CD14-positive monocyte (primary cell): ENCODE results near the gene DYNC1H1. TPM values are rescaled to one million over a fixed set of nuclear protein-coding genes. Genes with fewer than 3 reads are reported as not detected.

ENCODE experiments used
- DNase-seq, 3 donors: peaks; one replicate each; pipeline ENCODE4 v3.0.0-alpha.2; 2011 to 2022
- H2AFZ ChIP-seq: 2 replicates; pipeline ENCODE4 v1.6.0; 2012; ENCODE audit warnings: mild to moderate bottlenecking, low read depth, low read length, inconsistent platforms; ENCODE audit not compliant: insufficient read depth, poor library complexity, severe bottlenecking
- H3K27ac ChIP-seq, 2 donors: 1 replicate in 1 of 2; 2 replicates in 1 of 2; pipeline ENCODE4 v1.5.1; 2012 to 2013; ENCODE audit warnings: low read length in 2 of 2, control low read depth in 1 of 2, inconsistent platforms in 1 of 2, low read depth in 1 of 2, mild to moderate bottlenecking in 1 of 2
- H3K27me3 ChIP-seq, 2 donors: one replicate each; pipeline versions ENCODE4 v1.6.0 to v1.6.1; 2011 to 2013; ENCODE audit warnings: low read length in 2 of 2; ENCODE audit not compliant: control insufficient read depth in 2 of 2, insufficient read depth in 2 of 2
- H3K36me3 ChIP-seq, 2 donors: replicated peaks in 1 of 2; 1 replicate in 1 of 2; 2 replicates in 1 of 2; pipeline versions ENCODE4 v1.5.1 to v1.6.1; 2012 to 2013; ENCODE audit warnings: low read length in 2 of 2, control low read depth in 1 of 2, inconsistent platforms in 1 of 2, mild to moderate bottlenecking in 1 of 2; ENCODE audit not compliant: insufficient read depth in 2 of 2, control insufficient read depth in 1 of 2
- H3K4me1 ChIP-seq, 2 donors: 1 replicate in 1 of 2; 2 replicates in 1 of 2; pipeline versions ENCODE4 v1.5.1 to v1.6.1; 2012 to 2013; ENCODE audit warnings: low read length in 2 of 2, control low read depth in 1 of 2, inconsistent platforms in 1 of 2, mild to moderate bottlenecking in 1 of 2, moderate library complexity in 1 of 2; ENCODE audit not compliant: insufficient read depth in 2 of 2, control insufficient read depth in 1 of 2
- H3K4me2 ChIP-seq: replicated peaks from 2 replicates; pipeline ENCODE3; 2012; ENCODE audit warnings: low read length, moderate library complexity, mild to moderate bottlenecking; ENCODE audit not compliant: poor library complexity, severe bottlenecking; ENCODE audit errors: extremely low read depth
- H3K4me3 ChIP-seq, 3 experiments: fragments of 200-600 bp in 1 of 3; sonication (generic) in 1 of 3; replicated peaks in 1 of 3; 1 replicate in 2 of 3; 2 replicates in 1 of 3; pipeline ENCODE4 v1.5.1; 2011 to 2013; ENCODE audit warnings: low read length in 3 of 3, mild to moderate bottlenecking in 3 of 3, control low read depth in 2 of 3, low read depth in 2 of 3, inconsistent platforms in 1 of 3, moderate library complexity in 1 of 3
- H3K79me2 ChIP-seq: 2 replicates; pipeline ENCODE4 v1.6.0; 2012; ENCODE audit warnings: mild to moderate bottlenecking, control low read depth, inconsistent platforms, low read length, moderate library complexity; ENCODE audit not compliant: insufficient read depth
- H3K9ac ChIP-seq: 2 replicates; pipeline ENCODE4 v1.6.0; 2017; ENCODE audit warnings: low read length, mild to moderate bottlenecking; ENCODE audit not compliant: insufficient read depth, poor library complexity, severe bottlenecking
- H3K9me3 ChIP-seq, 2 donors: replicated peaks in 1 of 2; 1 replicate in 1 of 2; 2 replicates in 1 of 2; pipeline versions ENCODE4 v1.5.1 to v1.6.1; 2012 to 2013; ENCODE audit warnings: low read length in 2 of 2, control low read depth in 1 of 2; ENCODE audit not compliant: control insufficient read depth in 1 of 2, insufficient read depth in 1 of 2
- H4K20me1 ChIP-seq: 2 replicates; pipeline ENCODE4 v1.6.0; 2012; ENCODE audit warnings: mild to moderate bottlenecking, low read length, control low read depth, moderate library complexity; ENCODE audit not compliant: insufficient read depth
- H3K27ac Mint-ChIP-seq, 7 donors: one replicate each; pipeline ENCODE4 v1.8.0; 2020; ENCODE audit warnings: mild to moderate bottlenecking in 7 of 7, mixed read lengths in 7 of 7, moderate library complexity in 6 of 7, inconsistent platforms in 2 of 7
- H3K27me3 Mint-ChIP-seq, 3 donors: one replicate each; pipeline ENCODE4 v1.8.0; 2021 to 2022; ENCODE audit warnings: low read depth in 3 of 3, mild to moderate bottlenecking in 3 of 3, mixed read lengths in 3 of 3, moderate library complexity in 3 of 3, inconsistent platforms in 1 of 3
- H3K36me3 Mint-ChIP-seq, 2 donors: one replicate each; pipeline ENCODE4 v1.8.0; 2020; ENCODE audit warnings: mixed read lengths in 2 of 2, inconsistent platforms in 1 of 2, mild to moderate bottlenecking in 1 of 2
- H3K4me1 Mint-ChIP-seq: one replicate; pipeline ENCODE4 v1.8.0; 2020; ENCODE audit warnings: mild to moderate bottlenecking, mixed read lengths
- H3K4me3 Mint-ChIP-seq, 2 donors: one replicate each; pipeline ENCODE4 v1.8.0; 2020; ENCODE audit warnings: mild to moderate bottlenecking in 2 of 2, mixed read lengths in 2 of 2, moderate library complexity in 1 of 2
- H3K9me3 Mint-ChIP-seq, 7 donors: one replicate each; pipeline ENCODE4 v1.8.0; 2020 to 2022; ENCODE audit warnings: mixed read lengths in 7 of 7, mild to moderate bottlenecking in 6 of 7, moderate library complexity in 6 of 7, inconsistent platforms in 2 of 7
- CTCF ChIP-seq: fragments of 200-600 bp; IDR thresholded peaks from one replicate; pipeline ENCODE4 v1.8.0; 2022; ENCODE audit warnings: antibody characterized with exemption, mild to moderate bottlenecking
- WGBS: methylation state at CpG from one replicate; pipeline ENCODE4 v1.1.5; 2013; ENCODE audit warnings: missing lambda C conversion rate; ENCODE audit not compliant: insufficient coverage; 5-methylcytosine and 5-hydroxymethylcytosine counted together
- intact Hi-C, 2 donors: fragments of 100-400 bp; cut with micrococcal nuclease; formaldehyde crosslinking; loops; one replicate each; pipeline versions ENCODE4 v1.15.0 to v1.15.1; 2023
- polyA plus RNA-seq, 3 donors: library from polyadenylated mRNA; depleted of rRNA in 1 of 3; unstranded in 2 of 3; stranded (reverse) in 1 of 3; fragments of 300-500 nt in 2 of 3; fragments of >200 nt in 1 of 3; fragmentation: Illumina TruSeq in 2 of 3; gene quantifications; 1 replicate in 2 of 3; 2 replicates in 1 of 3; pipeline ENCODE4 v1.2.3, GENCODE V29; 2012 to 2021

DYNC1H1 gene
- polyA plus RNA-seq, 3 donors: 14.7 to 87.3 (median 23.6) TPM

GRCh38 chr14:101960225-101960624, 4.1 kb upstream of the DYNC1H1 start:
- Mint-ChIP-seq H3K27ac (peak overlapping the region in 2 of 7 donors; percentile 62 to 74), H3K36me3 (no peaks in the 10 kb centered on the region), H3K4me1 (peaks cover 11% of the 10 kb centered on the region), H3K27me3 (peaks cover 2 to 5% (median 3%) of the 10 kb centered on the region in 3 donors), H3K9me3 (peaks cover 0 to 2% (median 0%) of the 10 kb centered on the region in 7 donors), H3K4me3 (no peak overlapping the region)
- intact Hi-C loops: loop anchor here in 1 of 2 donors (2.0 to 10.0 kb wide), 4 partner anchors 21 to 355 kb away; partner anchors contain the start of gene ZNF839
- Histone ChIP-seq H4K20me1 (peaks cover 6% of the 10 kb centered on the region), H3K79me2 (peaks cover 8% of the 10 kb centered on the region), H3K9me3 (no peaks in the 10 kb centered on the region), H3K4me2 (no peak overlapping the region), H3K27ac (no peak overlapping the region), H3K36me3 (no peaks in the 10 kb centered on the region), H3K4me3 (no peak overlapping the region), H3K27me3 (no peaks in the 10 kb centered on the region), H3K9ac (no peak overlapping the region), H3K4me1 (peaks cover 6 to 7% of the 10 kb centered on the region in 2 donors), H2AFZ (no peak overlapping the region)
- TF ChIP-seq CTCF: no peak
- 71% methylated on average over 8 of the region's 13 CpGs for WGBS
- no peak for DNase-seq

- no peak overlapping the region for H3K4me2 ChIP-seq
- 0% methylated on average over 10 of the region's 19 CpGs for WGBS
- intact Hi-C loops: loop anchor here in 1 of 2 donors (2.0 to 10.0 kb wide), 4 partner anchors 20 to 354 kb away; partner anchors contain the start of gene ZNF839
- H3K27ac Mint-ChIP-seq: peak overlapping the region in 1 of 7 donors; percentile 62
- H3K4me1 Mint-ChIP-seq: peaks cover 18% of the 10 kb centered on the region
- H3K4me3 Mint-ChIP-seq: peak overlapping the region in 1 of 2 donors; percentile 35
- peaks cover 18% of the 10 kb centered on the region for H3K79me2 ChIP-seq
- TF ChIP-seq CTCF: peak; percentile 94
- H3K27me3 ChIP-seq: no peaks in the 10 kb centered on the region
- no peaks in the 10 kb centered on the region for H3K9me3 ChIP-seq
- H3K4me1 ChIP-seq: peaks cover 16 to 17% of the 10 kb centered on the region in 2 donors
- peaks cover 0 to 2% (median 0%) of the 10 kb centered on the region in 7 donors for H3K9me3 Mint-ChIP-seq
- H3K9ac ChIP-seq: no peak overlapping the region
- peak overlapping the region; percentile 64 for H2AFZ ChIP-seq
- no peak overlapping the region for H3K4me3 ChIP-seq
- H4K20me1 ChIP-seq: peaks cover 15% of the 10 kb centered on the region
- H3K27me3 Mint-ChIP-seq: peaks cover 2 to 5% (median 3%) of the 10 kb centered on the region in 3 donors
- H3K36me3 Mint-ChIP-seq: no peaks in the 10 kb centered on the region
- peak; percentile 71 to 76 (median 73) for DNase-seq
- H3K36me3 ChIP-seq: no peaks in the 10 kb centered on the region
- no peak overlapping the region for H3K27ac ChIP-seq
These were observed 3.2 kb upstream of the DYNC1H1 start for GRCh38 chr14:101961011-101961721.
